ENCODE data around the gene EIF2B2.

GRCh38 chr14:74959596-74960180, 43.0 kb upstream of the EIF2B2 start:
- TF ChIP-seq TARDBP (IDR thresholded peaks at IDR 0.05) = no peak
- TF ChIP-seq, protein P1, sequence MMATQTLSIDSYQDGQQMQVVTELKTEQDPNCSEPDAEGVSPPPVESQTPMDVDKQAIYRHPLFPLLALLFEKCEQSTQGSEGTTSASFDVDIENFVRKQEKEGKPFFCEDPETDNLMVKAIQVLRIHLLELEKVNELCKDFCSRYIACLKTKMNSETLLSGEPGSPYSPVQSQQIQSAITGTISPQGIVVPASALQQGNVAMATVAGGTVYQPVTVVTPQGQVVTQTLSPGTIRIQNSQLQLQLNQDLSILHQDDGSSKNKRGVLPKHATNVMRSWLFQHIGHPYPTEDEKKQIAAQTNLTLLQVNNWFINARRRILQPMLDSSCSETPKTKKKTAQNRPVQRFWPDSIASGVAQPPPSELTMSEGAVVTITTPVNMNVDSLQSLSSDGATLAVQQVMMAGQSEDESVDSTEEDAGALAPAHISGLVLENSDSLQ (IDR thresholded peaks at IDR 0.05) = no peak
- no peak for TF ChIP-seq CTBP1 (IDR thresholded peaks at IDR 0.05; ENCODE audit: borderline replicate concordance)
- TF ChIP-seq ZNF384 (IDR thresholded peaks at IDR 0.05) = no peak
- no peak for TF ChIP-seq SP1 (IDR thresholded peaks at IDR 0.05)
- TF ChIP-seq SUZ12 (IDR thresholded peaks at IDR 0.05) = no peak
- no peak for TF ChIP-seq L3MBTL2 (conservative IDR thresholded peaks at IDR 0.05)
- TF ChIP-seq FOXA1 (IDR thresholded peaks at IDR 0.05) = no peak
- TF ChIP-seq HDGF (IDR thresholded peaks at IDR 0.05; ENCODE audit: borderline replicate concordance) = no peak
- no peak for TF ChIP-seq ARNT (IDR thresholded peaks at IDR 0.05)
- no peak for TF ChIP-seq BHLHE40 (IDR thresholded peaks at IDR 0.05; ENCODE audit: borderline replicate concordance)
- no peak for TF ChIP-seq NFRKB (IDR thresholded peaks at IDR 0.05)
- TF ChIP-seq ELF4 (IDR thresholded peaks at IDR 0.05) = no peak
- TF ChIP-seq FOXM1 (IDR thresholded peaks at IDR 0.05; ENCODE audit: borderline replicate concordance) = no peak
